Uterus (tissue), 4 donors: Measurements from ENCODE around the gene CDH4. TPM values are rescaled to one million over a fixed set of nuclear protein-coding genes. Genes with fewer than 3 reads are reported as not detected.

Source experiments
- DNase-seq, 2 donors: peaks; one replicate each; pipeline ENCODE4 v3.0.0-alpha.2; 2019 to 2020
- H3K27ac ChIP-seq, 2 donors: fragments of 200-600 bp; sonication (generic); 1 replicate in 1 of 2; 2 replicates in 1 of 2; pipeline ENCODE4 v1.5.1; 2016 to 2018
- H3K27me3 ChIP-seq, 2 donors: fragments of 200-600 bp; sonication (generic); one replicate each; pipeline ENCODE4 v1.5.1; 2018 to 2019; ENCODE audit warnings: control low read depth in 1 of 2
- H3K36me3 ChIP-seq, 2 donors: fragments of 200-600 bp; sonication (generic); one replicate each; pipeline ENCODE4 v1.5.1; 2019; ENCODE audit warnings: control low read depth in 1 of 2
- H3K4me1 ChIP-seq, 2 donors: fragments of 200-600 bp; sonication (generic); one replicate each; pipeline ENCODE4 v1.5.1; 2018 to 2019; ENCODE audit warnings: control low read depth in 1 of 2
- H3K4me3 ChIP-seq, 2 donors: fragments of 200-600 bp; sonication (generic); 1 replicate in 1 of 2; 2 replicates in 1 of 2; pipeline ENCODE4 v1.5.1; 2018 to 2019; ENCODE audit warnings: mild to moderate bottlenecking in 1 of 2
- H3K9me3 ChIP-seq, 2 donors: fragments of 200-600 bp; sonication (generic); one replicate each; pipeline ENCODE4 v1.5.1; 2019; ENCODE audit warnings: control low read depth in 1 of 2
- POLR2A ChIP-seq, 2 donors: fragments of 450-650 bp; IDR thresholded peaks; one replicate each; pipeline ENCODE4 v1.6.1; 2016; ENCODE audit warnings: antibody characterized with exemption in 2 of 2, mild to moderate bottlenecking in 1 of 2, moderate library complexity in 1 of 2
- intact Hi-C: fragments of 100-400 bp; cut with DNase I; formaldehyde crosslinking; loops from one replicate; pipeline ENCODE4 v1.15.1; 2023; ENCODE audit warnings: low total_unique reads
- total RNA-seq, 4 donors: library from RNA; depleted of rRNA in 3 of 4; stranded (reverse); fragments of >200 nt in 3 of 4; gene quantifications; one replicate each; pipeline versions ENCODE4 v1.1.0 to v1.2.4, GENCODE V29; 2014 to 2023
- TF ChIP-seq, protein P1 (sequence below), 4 experiments: fragments of 200-600 bp in 2 of 4; fragments of 450-650 bp in 2 of 4; sonication (generic) in 2 of 4; IDR thresholded peaks; one replicate each; pipeline ENCODE4 v1.5.1; 2016 to 2019; ENCODE audit warnings: antibody characterized with exemption in 4 of 4, mild to moderate bottlenecking in 2 of 4, moderate library complexity in 1 of 4
- donor health status: DM: yes; HTN: yes; CAD: no.

The CDH4 gene
- total RNA-seq, 4 donors from 2014 or later, result under 0.01 to 0.55 TPM; not detected in 2

DNA sequence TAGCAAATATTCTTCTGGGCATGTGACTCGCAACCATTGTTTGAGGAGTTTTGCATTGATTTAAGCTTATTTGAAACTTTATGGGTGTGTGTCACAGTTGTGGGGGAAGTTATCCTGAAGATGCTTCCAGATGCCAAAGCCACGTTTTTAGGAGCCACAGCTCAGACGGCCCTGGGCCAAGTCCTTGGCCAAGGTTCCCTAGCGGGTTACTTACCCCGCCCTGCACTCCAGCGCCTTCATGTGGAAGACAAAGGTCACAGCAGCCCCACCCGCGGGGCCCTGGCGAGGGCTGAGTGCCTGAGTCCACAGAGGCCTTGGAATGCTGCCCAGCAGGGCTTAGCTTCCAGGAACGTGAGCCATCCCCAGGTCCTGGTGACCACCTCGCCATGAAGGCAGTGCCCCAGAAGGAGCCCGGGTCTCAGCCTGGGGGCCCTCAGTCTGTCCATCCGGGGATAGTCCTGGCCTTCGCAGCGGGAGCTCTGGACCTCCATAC, 308.3 kb downstream of the CDH4 start:
- H3K4me3 ChIP-seq, result no peak overlapping the region
- no peak overlapping the region for H3K27ac ChIP-seq
- TF ChIP-seq, protein P1, sequence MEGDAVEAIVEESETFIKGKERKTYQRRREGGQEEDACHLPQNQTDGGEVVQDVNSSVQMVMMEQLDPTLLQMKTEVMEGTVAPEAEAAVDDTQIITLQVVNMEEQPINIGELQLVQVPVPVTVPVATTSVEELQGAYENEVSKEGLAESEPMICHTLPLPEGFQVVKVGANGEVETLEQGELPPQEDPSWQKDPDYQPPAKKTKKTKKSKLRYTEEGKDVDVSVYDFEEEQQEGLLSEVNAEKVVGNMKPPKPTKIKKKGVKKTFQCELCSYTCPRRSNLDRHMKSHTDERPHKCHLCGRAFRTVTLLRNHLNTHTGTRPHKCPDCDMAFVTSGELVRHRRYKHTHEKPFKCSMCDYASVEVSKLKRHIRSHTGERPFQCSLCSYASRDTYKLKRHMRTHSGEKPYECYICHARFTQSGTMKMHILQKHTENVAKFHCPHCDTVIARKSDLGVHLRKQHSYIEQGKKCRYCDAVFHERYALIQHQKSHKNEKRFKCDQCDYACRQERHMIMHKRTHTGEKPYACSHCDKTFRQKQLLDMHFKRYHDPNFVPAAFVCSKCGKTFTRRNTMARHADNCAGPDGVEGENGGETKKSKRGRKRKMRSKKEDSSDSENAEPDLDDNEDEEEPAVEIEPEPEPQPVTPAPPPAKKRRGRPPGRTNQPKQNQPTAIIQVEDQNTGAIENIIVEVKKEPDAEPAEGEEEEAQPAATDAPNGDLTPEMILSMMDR (IDR thresholded peaks at IDR 0.05), result no peak
- TF ChIP-seq POLR2A (IDR thresholded peaks at IDR 0.05), result no peak
- no peaks in the 10 kb centered on the region for H3K9me3 ChIP-seq
- H3K36me3 ChIP-seq, result no peaks in the 10 kb centered on the region
- intact Hi-C loops, result no loop called here
- no peaks in the 10 kb centered on the region for H3K27me3 ChIP-seq
- no peaks in the 10 kb centered on the region for H3K4me1 ChIP-seq
- DNase-seq, result no peak

DNA sequence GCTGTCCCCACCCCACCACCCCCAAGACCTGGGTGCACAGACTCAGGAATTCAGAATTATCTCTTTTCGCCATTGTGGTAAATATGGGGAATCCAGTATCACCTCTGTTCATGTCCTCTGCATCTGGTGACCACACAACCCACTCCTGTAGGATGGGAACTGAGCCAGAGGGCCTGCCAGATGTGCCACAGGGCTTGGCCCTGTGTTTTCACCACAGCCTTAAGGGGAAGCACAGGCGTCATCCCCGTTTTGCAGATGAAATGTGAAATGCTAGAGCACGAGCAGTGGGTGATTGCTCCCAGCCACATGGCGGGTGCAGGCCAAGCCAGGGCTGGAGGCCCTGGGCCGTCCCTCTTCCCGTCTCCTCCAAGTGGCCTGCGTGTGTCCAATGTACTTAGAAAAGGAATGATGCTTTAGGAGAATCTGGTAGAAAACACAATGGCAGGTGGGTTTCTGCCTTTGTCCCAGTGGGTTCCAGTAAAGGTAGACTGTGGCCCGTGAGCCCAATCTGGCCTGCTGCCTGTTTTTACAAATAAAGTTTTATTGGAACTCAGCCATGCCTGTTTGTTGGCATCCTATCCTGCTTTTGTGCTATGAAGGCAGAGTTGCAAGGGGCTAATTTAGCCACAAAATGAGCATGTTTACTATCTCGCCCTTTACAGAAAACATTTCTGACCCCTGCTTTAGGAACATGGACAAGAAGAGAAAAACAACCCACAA, 309.2 kb downstream of the CDH4 start:
- no peak overlapping the region for H3K27ac ChIP-seq
- no peaks in the 10 kb centered on the region for H3K36me3 ChIP-seq
- no peak overlapping the region for H3K4me3 ChIP-seq
- TF ChIP-seq, protein P1 (IDR thresholded peaks at IDR 0.05), result no peak
- TF ChIP-seq POLR2A (IDR thresholded peaks at IDR 0.05), result no peak
- intact Hi-C loops, result no loop called here
- DNase-seq, result no peak
- no peaks in the 10 kb centered on the region for H3K9me3 ChIP-seq
- no peaks in the 10 kb centered on the region for H3K4me1 ChIP-seq
- H3K27me3 ChIP-seq, result no peaks in the 10 kb centered on the region

DNA sequence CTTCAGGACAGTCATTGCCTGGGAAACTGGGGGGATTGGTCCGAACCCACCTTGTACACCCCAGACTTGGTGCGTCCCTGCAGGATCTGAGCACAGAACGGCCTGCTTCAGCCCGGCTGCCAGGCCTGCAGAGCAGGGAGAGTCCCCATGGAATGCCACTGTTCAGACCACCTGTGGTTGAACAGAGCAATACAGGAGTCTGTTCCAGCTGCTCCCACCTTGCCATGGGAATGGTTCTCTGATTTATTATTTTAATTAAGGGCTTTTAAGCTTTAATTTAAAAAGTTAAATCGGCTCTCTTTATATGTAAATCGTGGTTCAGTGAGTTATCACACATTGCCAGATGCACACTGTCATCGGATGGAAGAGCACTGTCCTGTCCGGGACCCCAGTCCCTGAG, 310.4 kb downstream of the CDH4 start:
- Histone ChIP-seq H3K4me3 (no peak overlapping the region), H3K27ac (no peak overlapping the region), H3K9me3 (no peaks in the 10 kb centered on the region), H3K36me3 (no peaks in the 10 kb centered on the region), H3K27me3 (no peaks in the 10 kb centered on the region), H3K4me1 (no peaks in the 10 kb centered on the region)
- intact Hi-C loops, result no loop called here
- no peak for DNase-seq
- TF ChIP-seq, protein P1 (IDR thresholded peaks at IDR 0.05), result no peak
- TF ChIP-seq POLR2A (IDR thresholded peaks at IDR 0.05), result no peak

DNA sequence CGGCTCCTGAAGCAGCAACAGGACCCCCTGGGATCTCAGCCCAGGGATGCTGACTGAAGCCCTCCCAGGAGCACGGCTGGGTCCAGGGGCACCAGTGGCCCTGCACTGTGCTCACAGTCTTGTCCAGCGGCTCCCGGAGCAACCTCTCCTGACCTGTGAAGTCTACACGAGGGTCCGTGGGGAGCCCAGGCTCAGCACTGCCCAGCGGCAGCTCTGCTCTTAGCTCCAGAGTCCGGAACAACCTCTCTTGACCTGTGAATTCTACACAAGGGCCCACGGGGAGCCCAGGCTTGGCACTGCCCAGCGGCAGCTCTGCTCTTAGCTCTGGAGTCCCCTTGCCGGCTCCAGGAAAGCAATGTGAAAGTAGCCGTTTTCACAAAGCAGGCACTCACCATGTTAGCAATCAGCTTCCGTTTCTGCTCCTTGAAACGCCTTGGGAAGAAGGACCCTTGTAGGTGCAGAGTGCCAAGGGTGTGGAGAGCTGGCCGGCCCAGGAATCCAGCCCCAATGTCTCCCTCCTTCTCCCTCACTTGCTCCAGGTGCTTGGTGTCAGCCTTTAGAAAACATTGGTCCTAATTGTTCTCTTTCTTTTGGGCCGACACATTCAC, 310.9 kb downstream of the CDH4 start:
- Histone ChIP-seq H3K9me3 (no peaks in the 10 kb centered on the region), H3K4me1 (no peaks in the 10 kb centered on the region), H3K36me3 (no peaks in the 10 kb centered on the region), H3K27ac (no peak overlapping the region), H3K4me3 (no peak overlapping the region), H3K27me3 (no peaks in the 10 kb centered on the region)
- DNase-seq, result no peak
- intact Hi-C loops, result no loop called here
- TF ChIP-seq, protein P1 (IDR thresholded peaks at IDR 0.05), result no peak
- no peak for TF ChIP-seq POLR2A (IDR thresholded peaks at IDR 0.05)

DNA sequence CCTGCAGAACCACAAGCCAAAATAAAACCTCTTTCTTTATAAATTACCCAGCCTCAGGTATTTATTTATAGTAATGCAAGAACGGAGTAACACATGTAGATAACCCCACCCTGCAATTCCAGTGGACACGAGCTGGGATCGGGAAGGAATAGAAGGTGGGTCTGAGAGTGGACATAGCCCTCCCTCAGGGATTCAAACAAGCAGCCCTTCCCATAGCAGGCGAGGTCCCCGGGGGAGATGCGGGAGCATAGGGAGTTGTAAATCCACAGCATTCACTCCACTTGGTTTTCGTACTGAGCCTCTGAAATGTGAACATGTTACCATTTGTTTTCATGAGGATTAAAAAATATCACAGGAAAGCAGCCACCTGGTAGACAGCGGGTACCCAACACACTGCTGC, 312.6 kb downstream of the CDH4 start:
- no peak for DNase-seq
- Histone ChIP-seq H3K4me3 (no peak overlapping the region), H3K36me3 (no peaks in the 10 kb centered on the region), H3K27me3 (no peaks in the 10 kb centered on the region), H3K9me3 (no peaks in the 10 kb centered on the region), H3K27ac (no peak overlapping the region), H3K4me1 (no peaks in the 10 kb centered on the region)
- intact Hi-C loops, result no loop called here
- TF ChIP-seq POLR2A (IDR thresholded peaks at IDR 0.05), result no peak
- TF ChIP-seq, protein P1 (IDR thresholded peaks at IDR 0.05), result no peak
